Endothelial cell of umbilical vein (primary cell): Measurements from ENCODE around the gene METTL6. TPM values are rescaled to one million over a fixed set of nuclear protein-coding genes. Genes with fewer than 3 reads are reported as not detected.

Source experiments
- BruUV-seq: library from RNA; stranded (reverse); fragments of 400-500 nt; replicated peaks from 2 replicates; lab custom pipeline; 2021; lab: Mats Ljungman, UMichigan
- CTCF ChIA-PET: fragments of 300-600, 350-600 bp; sonication (Branson Sonifier 250); formaldehyde crosslinking; loops from one replicate; lab custom pipeline; 2021; ENCODE audit warnings: antibody characterized with exemption, inconsistent platforms; lab: Charles Lee
- POLR2A ChIA-PET: fragments of 300-600, 350-600 bp; sonication (Branson Sonifier 250); formaldehyde crosslinking; loops from one replicate; lab custom pipeline; 2021; ENCODE audit warnings: antibody characterized with exemption, inconsistent platforms; lab: Charles Lee
- DNase-seq: peaks from one replicate; pipeline ENCODE4 v3.0.0-alpha.2; 2011; ENCODE audit warnings: low read depth, low spot score
- FAIRE-seq: peaks from 2 replicates; lab custom pipeline; 2011; peaks lifted over from hg19 to GRCh38; lab: Jason Lieb, UNC
- H2AFZ ChIP-seq: 2 replicates; pipeline ENCODE4 v1.6.0; 2012; ENCODE audit warnings: low read depth, low read length, control low read depth, inconsistent platforms
- H3K27ac ChIP-seq: 2 replicates; pipeline ENCODE4 v1.5.1; 2011; ENCODE audit warnings: low read depth, mild to moderate bottlenecking, control low read depth, low read length, moderate library complexity; ENCODE audit not compliant: insufficient read depth
- H3K27me3 ChIP-seq, 2 experiments: 2 replicates each; pipeline versions ENCODE4 v1.6.0 to v1.6.1; 2011; ENCODE audit warnings: low read length in 2 of 2, mixed read lengths in 1 of 2; ENCODE audit not compliant: control insufficient read depth in 2 of 2, insufficient read depth in 2 of 2
- H3K36me3 ChIP-seq, 2 experiments: 2 replicates in 1 of 2; 3 replicates in 1 of 2; pipeline ENCODE4 v1.5.1; 2011; ENCODE audit warnings: low read length in 2 of 2, mild to moderate bottlenecking in 1 of 2, moderate library complexity in 1 of 2; ENCODE audit not compliant: control insufficient read depth in 2 of 2, insufficient read depth in 2 of 2; ENCODE audit errors: extremely low read depth in 1 of 2
- H3K4me1 ChIP-seq: 3 replicates; pipeline ENCODE4 v1.5.1; 2011; ENCODE audit warnings: mild to moderate bottlenecking, low read length; ENCODE audit not compliant: control insufficient read depth, insufficient read depth; ENCODE audit errors: extremely low read depth
- H3K4me2 ChIP-seq: 2 replicates; pipeline ENCODE4 v1.6.1; 2011; ENCODE audit warnings: low read length, control low read depth, mixed read lengths; ENCODE audit not compliant: insufficient read depth
- H3K4me3 ChIP-seq, 3 experiments: fragments of 200-600 bp in 1 of 3; sonication (generic), shearing (Covaris generic) in 1 of 3; replicated peaks in 1 of 3; 2 replicates each; pipeline ENCODE4 v1.5.1; 2011 to 2016; ENCODE audit warnings: control low read depth in 3 of 3, low read length in 3 of 3, mild to moderate bottlenecking in 2 of 3, inconsistent platforms in 1 of 3, low read depth in 1 of 3, moderate library complexity in 1 of 3; ENCODE audit not compliant: insufficient read depth in 1 of 3
- H3K79me2 ChIP-seq: 2 replicates; pipeline ENCODE4 v1.6.0; 2012; ENCODE audit warnings: low read length, inconsistent platforms; ENCODE audit not compliant: control insufficient read depth, insufficient read depth
- H3K9ac ChIP-seq: replicated peaks from 2 replicates; pipeline ENCODE3; 2011; ENCODE audit warnings: low read length, control low read depth; ENCODE audit not compliant: insufficient read depth; ENCODE audit errors: extremely low read depth
- H3K9me1 ChIP-seq: replicated peaks from 3 replicates; pipeline ENCODE4 v1.6.0; 2011; ENCODE audit warnings: mild to moderate bottlenecking, low read length; ENCODE audit not compliant: control insufficient read depth, insufficient read depth; ENCODE audit errors: extremely low read depth
- H3K9me3 ChIP-seq: replicated peaks from 2 replicates; pipeline ENCODE4 v1.5.1; 2012; ENCODE audit warnings: low read length, inconsistent platforms; ENCODE audit not compliant: control insufficient read depth, insufficient read depth
- H4K20me1 ChIP-seq: replicated peaks from 2 replicates; pipeline ENCODE3; 2011; ENCODE audit warnings: mild to moderate bottlenecking, low read length; ENCODE audit not compliant: control insufficient read depth, insufficient read depth; ENCODE audit errors: extremely low read depth
- EZH2 ChIP-seq: IDR thresholded peaks from 2 replicates; pipeline ENCODE4 v1.6.1; 2012; ENCODE audit warnings: borderline replicate concordance, low read depth, mild to moderate bottlenecking, moderate library complexity, low read length, inconsistent platforms; ENCODE audit not compliant: severe bottlenecking
- MYC ChIP-seq: IDR thresholded peaks from one replicate; pipeline ENCODE4 v1.6.1; 2011; ENCODE audit warnings: mild to moderate bottlenecking, low read depth, low read length
- POLR2A ChIP-seq: IDR thresholded peaks from 2 replicates; pipeline ENCODE4 v1.6.1; 2012; ENCODE audit warnings: low read depth, mild to moderate bottlenecking, control low read depth, low read length
- dilution Hi-C: fragments of 300-500 bp; cut with MboI; formaldehyde crosslinking; loops from one replicate; pipeline ENCODE4 v1.15.0; 2019; ENCODE audit warnings: low sequenced_read_pairs; ENCODE audit not compliant: extremely low pct_ligation_motif_present
- intact Hi-C: fragments of 100-400 bp; cut with micrococcal nuclease; formaldehyde crosslinking; loops from one replicate; pipeline ENCODE4 v1.10.0; 2022
- polyA plus RNA-seq, 4 experiments: library from polyadenylated mRNA; depleted of rRNA in 3 of 4; stranded (reverse) in 3 of 4; unstranded in 1 of 4; fragments of >200 nt; gene quantifications; 2 replicates each; pipeline versions ENCODE4 v1.2.1 to v1.2.3, GENCODE V29; 2011 to 2012; ENCODE audit warnings: missing spikeins in 1 of 4
- small RNA-seq: library from RNA; depleted of rRNA; stranded (forward); fragments of <200 nt; gene quantifications from one replicate; pipeline ENCODE3, GENCODE V24; 2012; ENCODE audit warnings: low replicate concordance, low read depth; ENCODE audit not compliant: insufficient read depth, insufficient read length
- total RNA-seq: library from RNA; stranded (reverse); gene quantifications from 2 replicates; pipeline ENCODE4 v1.2.3, GENCODE V29; 2021
- TF ChIP-seq, protein P1 (sequence below): IDR thresholded peaks from 2 replicates; pipeline ENCODE4 v1.6.1; 2011; ENCODE audit not compliant: insufficient read depth, insufficient read length
- TF ChIP-seq, protein P2 (sequence below), 2 donors: IDR thresholded peaks; 1 replicate in 1 of 2; 2 replicates in 1 of 2; pipeline ENCODE4 v1.5.1; 2011; ENCODE audit warnings: low read length in 2 of 2, mild to moderate bottlenecking in 2 of 2, moderate library complexity in 2 of 2, control low read depth in 1 of 2, inconsistent platforms in 1 of 2, low read depth in 1 of 2; ENCODE audit not compliant: insufficient read depth in 1 of 2; ENCODE audit errors: extremely low read depth in 1 of 2

The METTL6 gene
- total and polyA plus RNA-seq, 2 donors (not counting 3 experiments of a cell fraction or from before 2014, with no cell fraction given) = 12.7 to 19.5 TPM

DNA sequence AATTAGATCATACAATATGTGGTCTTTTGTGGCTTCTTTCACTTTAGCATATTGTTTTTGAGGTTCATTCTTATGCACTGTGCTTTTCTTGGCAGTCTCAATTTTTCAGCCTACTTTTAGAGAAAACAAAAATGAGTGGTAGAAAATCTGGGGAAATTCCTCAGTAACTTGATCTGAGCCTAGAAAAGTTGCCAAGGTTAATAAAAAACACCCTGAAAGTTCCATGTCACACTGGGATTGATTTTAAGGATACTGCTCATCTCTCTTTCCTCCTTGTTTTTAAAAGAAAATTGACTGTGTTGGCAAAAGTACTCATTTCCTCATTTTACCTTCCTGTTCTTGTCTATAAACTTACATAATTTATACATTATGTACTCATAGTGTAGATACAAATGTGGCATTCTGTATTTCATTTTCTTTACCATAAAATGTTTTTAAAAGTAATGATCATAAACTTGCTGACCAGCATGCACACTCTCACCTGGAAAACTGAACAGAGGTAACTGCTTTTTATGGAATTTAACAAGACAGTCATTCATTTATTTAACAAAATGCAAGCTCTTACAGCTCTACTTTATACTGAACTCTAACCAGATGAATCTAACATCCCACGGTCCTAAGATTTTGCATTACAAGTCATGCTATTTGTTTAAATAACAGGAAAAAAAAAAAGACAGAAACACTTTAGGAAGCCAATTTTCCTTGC is 66.4 kb downstream of the METTL6 start:
- dilution Hi-C loops = no loop called here
- intact Hi-C loops = no loop called here
- H3K27me3 ChIP-seq = no peaks in the 10 kb centered on the region
- peak; percentile 76 for DNase-seq
- CTCF ChIA-PET = interaction anchor here (0.8 to 1.6 kb wide), 2 partner anchors 44 to 93 kb away, joined by 4 to 8 read pairs; no protein-coding TSS in a partner anchor
- TF ChIP-seq, protein P1, sequence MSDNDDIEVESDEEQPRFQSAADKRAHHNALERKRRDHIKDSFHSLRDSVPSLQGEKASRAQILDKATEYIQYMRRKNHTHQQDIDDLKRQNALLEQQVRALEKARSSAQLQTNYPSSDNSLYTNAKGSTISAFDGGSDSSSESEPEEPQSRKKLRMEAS = no peak
- no peak for TF ChIP-seq EZH2
- no peak for TF ChIP-seq POLR2A
- TF ChIP-seq MYC = no peak
- TF ChIP-seq, protein P2, sequence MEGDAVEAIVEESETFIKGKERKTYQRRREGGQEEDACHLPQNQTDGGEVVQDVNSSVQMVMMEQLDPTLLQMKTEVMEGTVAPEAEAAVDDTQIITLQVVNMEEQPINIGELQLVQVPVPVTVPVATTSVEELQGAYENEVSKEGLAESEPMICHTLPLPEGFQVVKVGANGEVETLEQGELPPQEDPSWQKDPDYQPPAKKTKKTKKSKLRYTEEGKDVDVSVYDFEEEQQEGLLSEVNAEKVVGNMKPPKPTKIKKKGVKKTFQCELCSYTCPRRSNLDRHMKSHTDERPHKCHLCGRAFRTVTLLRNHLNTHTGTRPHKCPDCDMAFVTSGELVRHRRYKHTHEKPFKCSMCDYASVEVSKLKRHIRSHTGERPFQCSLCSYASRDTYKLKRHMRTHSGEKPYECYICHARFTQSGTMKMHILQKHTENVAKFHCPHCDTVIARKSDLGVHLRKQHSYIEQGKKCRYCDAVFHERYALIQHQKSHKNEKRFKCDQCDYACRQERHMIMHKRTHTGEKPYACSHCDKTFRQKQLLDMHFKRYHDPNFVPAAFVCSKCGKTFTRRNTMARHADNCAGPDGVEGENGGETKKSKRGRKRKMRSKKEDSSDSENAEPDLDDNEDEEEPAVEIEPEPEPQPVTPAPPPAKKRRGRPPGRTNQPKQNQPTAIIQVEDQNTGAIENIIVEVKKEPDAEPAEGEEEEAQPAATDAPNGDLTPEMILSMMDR (IDR thresholded peaks at IDR 0.05; ENCODE audit: extremely low read depth in 1 of 2, insufficient read depth in 1 of 2, low read depth in 1 of 2, low read length in 2 of 2) = no peak
- POLR2A ChIA-PET = interaction anchor here (0.7 kb wide), 1 partner anchor 13 kb away, joined by 3 read pairs; no protein-coding TSS in a partner anchor
- BruUV-seq = no TSS peak
- FAIRE-seq = no peak
- H3K4me2 ChIP-seq = no peak overlapping the region
- no peaks in the 10 kb centered on the region for H4K20me1 ChIP-seq
- no peak overlapping the region for H3K27ac ChIP-seq
- H3K9ac ChIP-seq = no peak overlapping the region
- no peak overlapping the region for H3K4me3 ChIP-seq
- peaks cover 14% of the 10 kb centered on the region for H3K4me1 ChIP-seq
- no peaks in the 10 kb centered on the region for H3K9me1 ChIP-seq
- no peak overlapping the region for H2AFZ ChIP-seq
- H3K9me3 ChIP-seq = no peaks in the 10 kb centered on the region
- H3K36me3 ChIP-seq = no peaks in the 10 kb centered on the region
- no peaks in the 10 kb centered on the region for H3K79me2 ChIP-seq

Small RNA genes lying within 50 kb of the gene (small RNA-seq; reads per million reads assigned to genes)
- gene HMGN2P7 = not detected
- not detected for gene RNU6-1024P

Other genes starting within 250 kb of the METTL6 start
- 28.8 and 32.7 TPM in 2 replicates for gene CAPN7, start 221.3 kb downstream of the METTL6 start, total RNA-seq
- gene CAPN7, start 221.3 kb downstream of the METTL6 start, polyA plus RNA-seq = 11.7 and 13.2 TPM in 2 replicates
- 64.8 and 76.3 TPM in 2 replicates for gene SH3BP5, start 95.0 kb downstream of the METTL6 start, total RNA-seq
- gene SH3BP5, start 95.0 kb downstream of the METTL6 start, polyA plus RNA-seq = 25.0 and 35.3 TPM in 2 replicates
- gene EAF1, start 54 bp upstream of the METTL6 start, total RNA-seq = 16.0 and 18.2 TPM in 2 replicates
- gene EAF1, start 54 bp upstream of the METTL6 start, polyA plus RNA-seq = 8.7 and 8.8 TPM in 2 replicates
- gene COLQ, start 94.2 kb upstream of the METTL6 start, total RNA-seq = 1.1 and 2.3 TPM in 2 replicates
- 2.0 TPM in 2 replicates for gene COLQ, start 94.2 kb upstream of the METTL6 start, polyA plus RNA-seq
- 27.4 and 29.9 TPM in 2 replicates for gene HACL1, start 174.0 kb upstream of the METTL6 start, total RNA-seq
- 14.4 and 16.5 TPM in 2 replicates for gene HACL1, start 174.0 kb upstream of the METTL6 start, polyA plus RNA-seq
- 18.7 and 20.3 TPM in 2 replicates for gene BTD, start 174.2 kb upstream of the METTL6 start, total RNA-seq
- gene BTD, start 174.2 kb upstream of the METTL6 start, polyA plus RNA-seq = 27.1 and 32.2 TPM in 2 replicates